ENCODE results near the gene HOXC13.
A peak's percentile ranks its signal among the peaks of the same experiment; 100 is the strongest.

Gene HOXC13

GRCh38 chr12:53986686-53987483, 48.3 kb downstream of the HOXC13 start:
- ATAC-seq: no peak
- Mint-ChIP-seq H3K27me3 (peaks cover 100% of the 10 kb centered on the region), H3K36me3 (no peaks in the 10 kb centered on the region), H3K9me3 (no peaks in the 10 kb centered on the region), H3K27ac (no peak overlapping the region), H3K4me3 (no peak overlapping the region), H3K4me1 (peaks cover 40% of the 10 kb centered on the region)

DNA sequence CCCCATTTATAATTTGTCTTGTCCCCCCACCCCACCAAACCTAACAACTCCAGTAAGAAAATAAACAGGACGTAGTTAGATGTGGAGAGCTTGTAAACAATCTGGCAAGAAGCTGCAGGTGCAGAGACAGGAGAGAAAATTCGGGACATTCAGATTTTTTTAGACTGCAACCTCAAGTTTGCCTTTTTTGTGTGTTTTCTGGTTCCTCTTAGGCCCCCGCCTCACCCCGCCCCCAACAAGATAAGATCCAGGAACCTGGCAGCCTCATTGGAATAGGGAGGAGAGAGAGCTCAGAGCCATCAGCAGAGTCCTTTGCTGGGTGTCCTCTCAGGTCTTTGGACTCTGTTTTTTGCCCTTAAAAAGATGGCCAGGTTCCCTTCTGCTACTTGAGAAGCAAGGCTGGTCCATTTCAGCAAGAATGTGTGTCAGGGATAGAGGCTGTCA, 49.2 kb downstream of the HOXC13 start:
- Mint-ChIP-seq H3K4me3 (no peak overlapping the region), H3K9me3 (no peaks in the 10 kb centered on the region), H3K4me1 (peaks cover 40% of the 10 kb centered on the region), H3K27me3 (peaks cover 100% of the 10 kb centered on the region), H3K36me3 (no peaks in the 10 kb centered on the region), H3K27ac (no peak overlapping the region)
- ATAC-seq: no peak

- Mint-ChIP-seq H3K36me3 (no peaks in the 10 kb centered on the region), H3K27me3 (peaks cover 100% of the 10 kb centered on the region), H3K4me1 (peaks cover 41% of the 10 kb centered on the region), H3K27ac (no peak overlapping the region), H3K4me3 (no peak overlapping the region), H3K9me3 (no peaks in the 10 kb centered on the region)
- no peak for ATAC-seq
These were observed 50.1 kb downstream of the HOXC13 start for GRCh38 chr12:53988541-53989226.

GRCh38 chr12:53989227-53990113, 50.8 kb downstream of the HOXC13 start:
- H3K27ac Mint-ChIP-seq: no peak overlapping the region
- H3K4me1 Mint-ChIP-seq: peaks cover 47% of the 10 kb centered on the region
- H3K36me3 Mint-ChIP-seq: no peaks in the 10 kb centered on the region
- H3K9me3 Mint-ChIP-seq: no peaks in the 10 kb centered on the region
- no peak overlapping the region for H3K4me3 Mint-ChIP-seq
- ATAC-seq: no peak
- H3K27me3 Mint-ChIP-seq: peaks cover 100% of the 10 kb centered on the region

GRCh38 chr12:53990311-53991076, 51.9 kb downstream of the HOXC13 start:
- Mint-ChIP-seq H3K27me3 (peaks cover 100% of the 10 kb centered on the region), H3K9me3 (no peaks in the 10 kb centered on the region), H3K36me3 (no peaks in the 10 kb centered on the region), H3K4me1 (peaks cover 50% of the 10 kb centered on the region), H3K4me3 (no peak overlapping the region), H3K27ac (no peak overlapping the region)
- ATAC-seq: no peak

DNA sequence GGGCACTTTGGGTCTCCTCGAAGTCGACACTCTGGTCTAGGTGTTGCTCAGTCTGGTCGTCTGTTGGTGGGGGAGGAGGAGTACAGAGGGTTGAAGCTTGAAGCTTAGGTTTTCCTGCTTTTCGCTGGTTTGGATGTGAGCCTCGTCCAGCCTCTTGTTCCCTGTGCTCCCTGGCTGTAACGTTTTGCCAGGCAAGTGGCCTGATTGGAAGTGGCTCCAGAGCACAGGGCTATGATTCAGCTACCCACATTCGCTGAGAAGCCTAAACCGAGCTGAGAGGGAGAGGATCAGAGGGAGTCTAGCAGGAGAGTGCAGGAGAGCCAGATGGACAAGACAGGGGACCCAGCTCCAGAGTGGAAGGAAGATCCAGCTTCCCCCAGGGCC, 52.4 kb downstream of the HOXC13 start:
- Mint-ChIP-seq H3K4me3 (no peak overlapping the region), H3K4me1 (peaks cover 52% of the 10 kb centered on the region), H3K27ac (no peak overlapping the region), H3K36me3 (no peaks in the 10 kb centered on the region), H3K27me3 (peaks cover 100% of the 10 kb centered on the region), H3K9me3 (no peaks in the 10 kb centered on the region)
- ATAC-seq: no peak

- H3K4me1 Mint-ChIP-seq: peaks cover 58% of the 10 kb centered on the region
- no peaks in the 10 kb centered on the region for H3K9me3 Mint-ChIP-seq
- no peak for ATAC-seq
- H3K36me3 Mint-ChIP-seq: no peaks in the 10 kb centered on the region
- peaks cover 100% of the 10 kb centered on the region for H3K27me3 Mint-ChIP-seq
- H3K27ac Mint-ChIP-seq: no peak overlapping the region
- H3K4me3 Mint-ChIP-seq: no peak overlapping the region
These were observed 53.8 kb downstream of the HOXC13 start for GRCh38 chr12:53992377-53992889.

- Mint-ChIP-seq H3K4me3 (peak overlapping the region; percentile 63), H3K36me3 (no peaks in the 10 kb centered on the region), H3K27ac (no peak overlapping the region), H3K4me1 (peaks cover 59% of the 10 kb centered on the region), H3K9me3 (no peaks in the 10 kb centered on the region), H3K27me3 (peaks cover 100% of the 10 kb centered on the region)
- ATAC-seq: no peak
These were observed 54.8 kb downstream of the HOXC13 start for GRCh38 chr12:53993162-53994008.

- no peak for ATAC-seq
- no peaks in the 10 kb centered on the region for H3K36me3 Mint-ChIP-seq
- H3K27ac Mint-ChIP-seq: no peak overlapping the region
- peaks cover 100% of the 10 kb centered on the region for H3K27me3 Mint-ChIP-seq
- H3K4me3 Mint-ChIP-seq: peak overlapping the region; percentile 63
- peaks cover 54% of the 10 kb centered on the region for H3K4me1 Mint-ChIP-seq
- no peaks in the 10 kb centered on the region for H3K9me3 Mint-ChIP-seq
These were observed 55.3 kb downstream of the HOXC13 start for GRCh38 chr12:53994009-53994263.

GRCh38 chr12:53994264-53995001, 55.8 kb downstream of the HOXC13 start:
- Mint-ChIP-seq H3K4me3 (peak overlapping the region; percentile 63), H3K27ac (no peak overlapping the region), H3K36me3 (no peaks in the 10 kb centered on the region), H3K4me1 (peaks cover 49% of the 10 kb centered on the region), H3K27me3 (peaks cover 100% of the 10 kb centered on the region), H3K9me3 (no peaks in the 10 kb centered on the region)
- no peak for ATAC-seq

DNA sequence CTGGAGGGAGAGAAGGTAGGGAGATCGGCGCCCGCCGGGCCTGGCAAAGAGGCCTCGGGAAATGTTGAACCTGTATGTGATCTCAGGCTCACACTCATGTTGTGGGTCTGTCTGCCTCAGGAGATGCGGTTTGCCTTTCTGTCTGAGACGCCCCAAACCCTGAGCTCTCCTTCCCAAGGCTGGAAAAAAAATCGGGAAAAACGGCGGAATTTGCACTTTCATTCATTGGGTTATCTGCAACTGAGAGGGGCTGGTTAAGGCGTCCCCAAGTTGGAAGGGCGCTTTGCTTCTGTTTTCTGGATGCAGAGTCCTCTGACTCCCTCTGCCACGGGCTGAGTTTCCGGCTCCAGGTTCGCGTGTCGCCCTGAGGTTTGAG, 56.4 kb downstream of the HOXC13 start:
- peak overlapping the region; percentile 63 for H3K27ac Mint-ChIP-seq
- peak overlapping the region; percentile 38 for H3K4me3 Mint-ChIP-seq
- peaks cover 99% of the 10 kb centered on the region for H3K27me3 Mint-ChIP-seq
- H3K4me1 Mint-ChIP-seq: peaks cover 43% of the 10 kb centered on the region
- H3K36me3 Mint-ChIP-seq: no peaks in the 10 kb centered on the region
- ATAC-seq: no peak
- no peaks in the 10 kb centered on the region for H3K9me3 Mint-ChIP-seq

GRCh38 chr12:53995378-53996239, 57.0 kb downstream of the HOXC13 start:
- Mint-ChIP-seq H3K9me3 (no peaks in the 10 kb centered on the region), H3K36me3 (no peaks in the 10 kb centered on the region), H3K27ac (peak overlapping the region; percentile 63), H3K4me3 (peak overlapping the region; percentile 89), H3K4me1 (peaks cover 37% of the 10 kb centered on the region), H3K27me3 (peaks cover 98% of the 10 kb centered on the region)
- ATAC-seq: no peak
